Stimulated activated CD8-positive, alpha-beta memory T cell treated with anti-CD3 and anti-CD28 coated beads, Interleukin-2, amount 100 ng/mL, for 1 hour (primary cell): ENCODE measurements around the gene GAST.

Experiments
- DNase-seq, 2 donors: peaks; one replicate each; pipeline ENCODE4 v3.0.0-alpha.2; 2020; ENCODE audit warnings: low read depth in 2 of 2

The GAST gene

GRCh38 chr17:41739661-41740352 lies 27.7 kb downstream of the GAST start:
- DNase-seq: no peak

DNA sequence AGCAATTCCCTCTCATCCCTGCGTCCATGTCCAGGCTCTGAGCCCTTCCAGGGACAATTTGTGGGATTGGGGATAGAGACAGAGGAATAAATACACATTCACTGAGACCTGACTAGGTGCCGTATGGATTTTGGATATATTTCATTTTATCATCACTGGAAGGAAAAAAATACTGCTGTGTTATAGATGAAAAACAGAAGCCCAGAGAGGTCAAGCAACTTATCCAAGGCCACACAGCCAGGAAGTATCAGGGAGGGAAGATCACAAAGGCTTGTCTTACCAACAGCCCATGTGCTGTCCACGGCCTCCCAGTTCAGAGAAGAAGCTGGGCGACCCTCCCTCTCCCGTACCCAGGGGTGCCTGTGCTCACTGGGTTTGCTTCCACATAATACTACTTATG lies 28.4 kb downstream of the GAST start:
- DNase-seq: no peak

GRCh38 chr17:41741709-41742108 lies 29.6 kb downstream of the GAST start:
- no peak for DNase-seq

GRCh38 chr17:41748275-41748674 lies 36.1 kb downstream of the GAST start:
- DNase-seq: no peak

DNA sequence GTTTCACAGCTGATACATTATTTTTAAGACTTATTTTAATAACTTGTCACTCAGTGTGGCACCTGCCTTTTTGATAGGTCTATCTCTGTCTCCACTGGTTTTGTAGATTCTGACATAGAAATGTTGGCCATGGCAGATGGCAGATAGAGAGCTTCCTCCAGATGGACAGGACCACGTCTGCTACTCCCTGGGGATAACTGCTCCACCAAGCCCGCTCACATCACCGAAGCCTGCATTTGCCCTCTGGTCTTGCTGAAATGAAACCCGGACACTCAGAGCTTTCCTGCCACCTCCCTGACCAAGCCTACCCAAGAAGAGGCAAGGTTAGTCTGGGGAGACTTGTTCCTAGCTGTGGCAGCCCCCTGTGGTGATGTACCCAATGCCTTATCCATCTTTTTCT lies 38.7 kb downstream of the GAST start:
- no peak for DNase-seq

GRCh38 chr17:41751288-41751687 lies 39.2 kb downstream of the GAST start:
- no peak for DNase-seq

- no peak for DNase-seq
Measured at GRCh38 chr17:41754066-41754465, 41.9 kb downstream of the GAST start.

DNA sequence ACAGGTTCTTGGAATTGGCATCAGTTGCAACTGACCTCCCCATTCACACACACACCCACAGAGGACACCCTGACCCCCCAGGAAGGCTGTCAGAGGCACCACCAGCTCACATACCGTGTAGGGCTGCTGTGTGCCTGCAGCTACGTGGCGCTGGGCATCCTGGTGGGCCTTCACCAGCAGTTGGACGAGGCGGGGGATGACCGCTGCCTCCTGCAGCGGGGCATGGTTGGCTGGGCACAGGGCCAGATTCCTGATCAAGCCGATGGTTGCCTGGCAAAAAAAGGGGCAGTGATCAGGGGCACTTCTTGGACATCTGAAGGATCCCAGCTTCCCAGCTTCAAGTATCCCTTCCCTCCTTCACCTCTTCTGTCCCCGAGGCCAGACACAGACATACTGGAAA lies 46.5 kb downstream of the GAST start:
- DNase-seq: no peak

DNA sequence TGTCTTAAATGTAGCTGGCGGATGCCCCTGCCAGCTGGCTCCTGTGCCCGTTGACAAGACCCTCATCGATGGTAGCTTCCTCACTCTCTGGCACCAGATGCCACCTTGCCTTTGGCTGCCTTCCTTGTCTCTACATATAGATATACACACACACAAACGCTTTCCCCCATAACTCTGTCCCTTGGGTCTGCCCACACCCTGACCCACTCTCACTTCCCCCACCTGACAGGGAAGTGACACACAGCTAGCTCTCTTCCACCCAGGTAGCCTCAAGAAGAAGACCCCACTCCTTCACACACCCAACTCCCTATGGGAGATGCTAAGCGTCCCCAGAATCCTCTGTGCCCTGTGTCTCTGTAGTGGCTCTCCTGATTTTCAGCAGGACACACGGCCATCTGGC lies 48.7 kb downstream of the GAST start:
- no peak for DNase-seq

DNA sequence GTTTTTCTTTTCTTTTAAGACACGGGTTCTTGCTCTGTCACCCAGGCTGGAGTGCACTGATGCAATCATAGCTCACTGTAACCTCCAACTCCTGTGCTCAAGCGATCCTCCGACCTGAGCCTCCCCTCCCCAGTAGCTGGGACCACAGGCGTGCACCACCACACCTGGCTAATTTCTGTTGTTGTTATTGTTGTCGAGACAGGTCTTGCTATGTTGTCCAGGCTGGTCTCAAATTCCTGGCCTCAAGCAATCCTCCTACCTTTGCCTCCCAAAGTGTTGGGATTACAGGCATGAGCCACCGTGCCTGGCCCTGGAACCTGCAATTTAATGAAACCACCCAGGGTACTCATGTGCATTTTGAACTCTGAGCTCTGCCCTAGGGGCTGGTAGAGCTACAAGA lies 50.3 kb downstream of the GAST start:
- no peak for DNase-seq

GRCh38 chr17:41762841-41763240 lies 50.7 kb downstream of the GAST start:
- no peak for DNase-seq

GRCh38 chr17:41763327-41763726 lies 51.2 kb downstream of the GAST start:
- no peak for DNase-seq
